Panc1 (cell line): Measurements from ENCODE around the gene CDH10. TPM values are rescaled to one million over a fixed set of nuclear protein-coding genes. Genes with fewer than 3 reads are reported as not detected.

Experiments used
- ATAC-seq: fragments of 200-7000 bp; cut with Tn5 transposase; 2 replicates; pipeline ENCODE4 v1.9.1; 2020; ENCODE audit warnings: mild to moderate bottlenecking, moderate library complexity
- BruUV-seq: library from RNA; stranded (reverse); fragments of 400-500 nt; replicated peaks from 2 replicates; lab custom pipeline; 2021; lab: Mats Ljungman, UMichigan
- CTCF ChIA-PET: fragments of 300-600 bp; sonication (Branson Sonifier 250); formaldehyde crosslinking; loops from one replicate; lab custom pipeline; 2022; ENCODE audit warnings: antibody characterized with exemption; lab: Charles Lee
- POLR2A ChIA-PET: fragments of 300-600 bp; sonication (Branson Sonifier 250); formaldehyde crosslinking; loops from one replicate; lab custom pipeline; 2022; ENCODE audit warnings: antibody characterized with exemption; lab: Charles Lee
- DNase-seq: peaks from one replicate; pipeline ENCODE4 v3.0.0-alpha.2; 2010; ENCODE audit warnings: low read depth, low spot score
- H3K27ac ChIP-seq: 2 replicates; pipeline ENCODE4 v1.5.1; 2011; ENCODE audit warnings: mild to moderate bottlenecking, low read length, inconsistent platforms
- H3K27me3 ChIP-seq: fragments of 200-500 bp; sonication (Bioruptor generic); 2 replicates; pipeline ENCODE4 v1.6.0; 2014; ENCODE audit warnings: low read length, inconsistent platforms; ENCODE audit not compliant: control insufficient read depth, insufficient read depth
- H3K36me3 ChIP-seq: fragments of 200-500 bp; sonication (Bioruptor generic); 2 replicates; pipeline ENCODE4 v1.5.1; 2014; ENCODE audit warnings: inconsistent platforms, mild to moderate bottlenecking, low read length, moderate library complexity; ENCODE audit not compliant: control insufficient read depth, insufficient read depth
- H3K4me1 ChIP-seq: 2 replicates; pipeline ENCODE4 v1.5.1; 2011; ENCODE audit warnings: inconsistent platforms, mild to moderate bottlenecking, low read length, moderate library complexity; ENCODE audit not compliant: control insufficient read depth, insufficient read depth
- H3K4me3 ChIP-seq, 2 experiments: 2 replicates each; pipeline ENCODE4 v1.5.1; 2011 to 2012; ENCODE audit warnings: low read depth in 2 of 2, low read length in 2 of 2, mild to moderate bottlenecking in 2 of 2, inconsistent platforms in 1 of 2, moderate library complexity in 1 of 2
- H3K9me3 ChIP-seq: fragments of 200-500 bp; sonication (Bioruptor generic); 2 replicates; pipeline ENCODE4 v1.5.1; 2014; ENCODE audit warnings: low read depth, mild to moderate bottlenecking, inconsistent platforms, low read length, moderate library complexity; ENCODE audit not compliant: control insufficient read depth, insufficient read depth
- CTCF ChIP-seq: fragments of 450-650 bp; IDR thresholded peaks from 2 replicates; pipeline ENCODE4 v1.5.1; 2017; ENCODE audit warnings: mild to moderate bottlenecking
- POLR2AphosphoS5 ChIP-seq: IDR thresholded peaks from 2 replicates; pipeline ENCODE4 v1.6.1; 2012; ENCODE audit warnings: mild to moderate bottlenecking, low read depth, low read length, moderate library complexity
- REST ChIP-seq, 2 experiments: IDR thresholded peaks; 2 replicates each; pipeline ENCODE4 v1.6.1; 2011 to 2012; ENCODE audit warnings: low read depth in 2 of 2, control low read depth in 1 of 2, low read length in 1 of 2, mild to moderate bottlenecking in 1 of 2, moderate library complexity in 1 of 2; ENCODE audit not compliant: insufficient read depth in 1 of 2
- SIN3A ChIP-seq: IDR thresholded peaks from 2 replicates; pipeline ENCODE4 v1.6.1; 2012; ENCODE audit warnings: low read depth, mild to moderate bottlenecking, low read length, moderate library complexity, borderline replicate concordance; ENCODE audit not compliant: insufficient read depth
- TCF7L2 ChIP-seq: IDR thresholded peaks from 2 replicates; pipeline ENCODE4 v1.6.1; 2011; ENCODE audit warnings: mild to moderate bottlenecking, low read depth, low read length, inconsistent platforms
- in situ Hi-C: cut with HindIII; loops from 2 replicates; pipeline ENCODE4 v1.10.0; 2016; ENCODE audit warnings: low sequenced_read_pairs, low pct_unique_long_range_greater_than_20kb
- intact Hi-C: fragments of 100-400 bp; cut with micrococcal nuclease; formaldehyde crosslinking; loops from one replicate; pipeline ENCODE4 v1.10.0; 2022; ENCODE audit not compliant: unreplicated experiment
- total RNA-seq: library from RNA; stranded (reverse); gene quantifications from one replicate; pipeline ENCODE4 v1.2.1, GENCODE V29; 2021; ENCODE audit not compliant: unreplicated experiment

The CDH10 gene
- total RNA-seq, 1 experiment from 2014 or later = 0.72 TPM

GRCh38 chr5:24505258-24505657, 139.5 kb downstream of the CDH10 start:
- Histone ChIP-seq H3K36me3 (no peaks in the 10 kb centered on the region), H3K4me3 (no peak overlapping the region), H3K27ac (no peak overlapping the region), H3K4me1 (no peaks in the 10 kb centered on the region), H3K27me3 (no peaks in the 10 kb centered on the region), H3K9me3 (no peaks in the 10 kb centered on the region)
- ChIA-PET POLR2A (no interaction called here), CTCF (no interaction called here)
- in situ Hi-C loops = no loop called here
- ATAC-seq (no peak), DNase-seq (no peak)
- BruUV-seq = no TSS peak
- TF ChIP-seq REST (IDR thresholded peaks at IDR 0.05; ENCODE audit: insufficient read depth in 1 of 2, low read depth in 2 of 2, low read length in 1 of 2) = no peak
- TF ChIP-seq POLR2AphosphoS5 = no peak
- no peak for TF ChIP-seq TCF7L2
- TF ChIP-seq CTCF = no peak
- intact Hi-C loops = no loop called here

- no peak overlapping the region for H3K4me3 ChIP-seq
- BruUV-seq = no TSS peak
- in situ Hi-C loops = no loop called here
- H3K27ac ChIP-seq = no peak overlapping the region
- DNase-seq = no peak
- H3K27me3 ChIP-seq = no peaks in the 10 kb centered on the region
- ATAC-seq = no peak
- CTCF ChIA-PET = no interaction called here
- H3K4me1 ChIP-seq = no peaks in the 10 kb centered on the region
- TF ChIP-seq CTCF = no peak
- no peaks in the 10 kb centered on the region for H3K36me3 ChIP-seq
- intact Hi-C loops = no loop called here
- no peaks in the 10 kb centered on the region for H3K9me3 ChIP-seq
- POLR2A ChIA-PET = no interaction called here
Measured at GRCh38 chr5:24497591-24498157, 147.1 kb downstream of the CDH10 start.

- POLR2A ChIA-PET = no interaction called here
- in situ Hi-C loops = no loop called here
- no TSS peak for BruUV-seq
Measured at GRCh38 chr5:24497145-24497544, 147.6 kb downstream of the CDH10 start.

More at GRCh38 chr5:24497145-24497544, 147.6 kb downstream of the CDH10 start:
- intact Hi-C loops = no loop called here
- H3K36me3 ChIP-seq = no peaks in the 10 kb centered on the region
- DNase-seq (no peak), ATAC-seq (no peak)
- no peak overlapping the region for H3K4me3 ChIP-seq
- no peaks in the 10 kb centered on the region for H3K4me1 ChIP-seq
- CTCF ChIA-PET = no interaction called here
- H3K27ac ChIP-seq = no peak overlapping the region
- H3K9me3 ChIP-seq = no peaks in the 10 kb centered on the region
- TF ChIP-seq SIN3A = no peak
- TF ChIP-seq POLR2AphosphoS5 = no peak
- no peak for TF ChIP-seq CTCF
- TF ChIP-seq REST (IDR thresholded peaks at IDR 0.05; ENCODE audit: insufficient read depth in 1 of 2, low read depth in 2 of 2, low read length in 1 of 2) = no peak
- TF ChIP-seq TCF7L2 = no peak
- H3K27me3 ChIP-seq = no peaks in the 10 kb centered on the region
